HG03521 (cell line): ENCODE data around the gene CKS1B.

Source experiments
- ATAC-seq: cut with Tn5 transposase; IDR thresholded peaks from one replicate; pipeline ENCODE4 v1.9.1; 2021; ENCODE audit warnings: mild to moderate bottlenecking, moderate library complexity; ENCODE audit not compliant: unreplicated experiment

The CKS1B gene

DNA sequence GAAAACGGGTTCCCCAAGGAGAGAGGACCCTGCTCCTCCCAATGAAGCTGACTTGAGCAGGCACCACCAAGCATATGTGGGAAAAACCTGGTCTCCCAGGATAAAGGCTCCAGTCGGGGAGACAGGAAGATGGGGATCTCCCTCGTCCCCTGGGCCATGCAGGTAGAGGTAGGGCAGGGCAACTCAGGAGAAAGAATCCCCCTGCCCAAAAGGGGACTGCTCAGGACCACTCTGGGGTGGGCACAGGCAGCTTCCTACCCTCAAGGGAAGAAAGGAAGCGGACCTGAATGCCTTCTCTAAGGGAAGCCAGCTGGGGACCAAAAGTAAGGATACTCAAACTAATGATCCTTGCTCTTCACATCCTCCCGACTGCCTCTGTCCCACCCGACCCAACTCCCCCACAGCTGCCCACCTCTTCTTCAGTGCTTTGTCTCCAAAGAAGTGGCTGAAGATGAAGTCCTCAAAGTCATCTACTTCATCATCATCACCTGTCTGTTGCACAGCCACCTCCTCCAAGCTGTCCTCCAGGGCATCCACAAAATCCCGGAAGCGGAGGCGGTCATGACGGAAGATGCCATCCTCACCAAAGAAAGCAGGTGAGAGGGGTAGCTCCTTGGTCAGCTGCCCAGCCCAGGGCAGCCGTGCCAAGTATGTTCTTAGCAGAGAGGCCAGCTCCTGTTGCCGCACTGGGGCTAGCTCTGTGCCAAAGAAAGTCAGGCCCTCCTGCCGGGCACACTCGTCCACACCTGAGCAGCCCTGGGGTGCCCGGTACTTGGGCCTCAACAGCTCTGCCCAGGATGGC lies 29.1 kb upstream of the CKS1B start:
- no peak for ATAC-seq

GRCh38 chr1:154945962-154946850 lies 28.3 kb upstream of the CKS1B start:
- ATAC-seq = no peak

- ATAC-seq = no peak
Measured at GRCh38 chr1:154948079-154948478, 26.4 kb upstream of the CKS1B start.

- ATAC-seq = no peak
Measured at GRCh38 chr1:154951901-154952657, 22.4 kb upstream of the CKS1B start.

DNA sequence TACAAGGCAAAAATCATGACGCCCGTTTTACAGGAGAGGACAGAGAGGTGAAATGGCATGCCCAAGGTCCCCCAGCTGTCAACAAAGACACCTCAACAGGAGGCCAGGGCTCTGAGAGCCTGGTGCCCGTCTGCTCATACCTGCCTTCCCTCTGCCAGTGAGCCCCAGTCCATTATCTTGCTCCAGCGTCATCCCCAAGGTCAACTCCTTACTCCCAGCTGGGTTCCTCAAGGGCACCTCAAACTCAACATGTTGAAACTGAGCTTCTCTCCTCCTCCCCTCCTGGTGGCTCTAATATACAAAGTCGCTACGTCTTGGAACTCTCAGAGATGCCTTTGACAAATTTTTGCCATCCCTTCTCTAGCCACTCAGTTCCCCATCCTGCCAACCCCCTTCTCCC lies 21.8 kb upstream of the CKS1B start:
- ATAC-seq = no peak

- no peak for ATAC-seq
Measured at GRCh38 chr1:154953611-154954038, 20.9 kb upstream of the CKS1B start.

- no peak for ATAC-seq
Measured at GRCh38 chr1:154954541-154954940, 19.9 kb upstream of the CKS1B start.

- ATAC-seq = peak; percentile 57
Measured at GRCh38 chr1:154955039-154955717, 19.3 kb upstream of the CKS1B start.

DNA sequence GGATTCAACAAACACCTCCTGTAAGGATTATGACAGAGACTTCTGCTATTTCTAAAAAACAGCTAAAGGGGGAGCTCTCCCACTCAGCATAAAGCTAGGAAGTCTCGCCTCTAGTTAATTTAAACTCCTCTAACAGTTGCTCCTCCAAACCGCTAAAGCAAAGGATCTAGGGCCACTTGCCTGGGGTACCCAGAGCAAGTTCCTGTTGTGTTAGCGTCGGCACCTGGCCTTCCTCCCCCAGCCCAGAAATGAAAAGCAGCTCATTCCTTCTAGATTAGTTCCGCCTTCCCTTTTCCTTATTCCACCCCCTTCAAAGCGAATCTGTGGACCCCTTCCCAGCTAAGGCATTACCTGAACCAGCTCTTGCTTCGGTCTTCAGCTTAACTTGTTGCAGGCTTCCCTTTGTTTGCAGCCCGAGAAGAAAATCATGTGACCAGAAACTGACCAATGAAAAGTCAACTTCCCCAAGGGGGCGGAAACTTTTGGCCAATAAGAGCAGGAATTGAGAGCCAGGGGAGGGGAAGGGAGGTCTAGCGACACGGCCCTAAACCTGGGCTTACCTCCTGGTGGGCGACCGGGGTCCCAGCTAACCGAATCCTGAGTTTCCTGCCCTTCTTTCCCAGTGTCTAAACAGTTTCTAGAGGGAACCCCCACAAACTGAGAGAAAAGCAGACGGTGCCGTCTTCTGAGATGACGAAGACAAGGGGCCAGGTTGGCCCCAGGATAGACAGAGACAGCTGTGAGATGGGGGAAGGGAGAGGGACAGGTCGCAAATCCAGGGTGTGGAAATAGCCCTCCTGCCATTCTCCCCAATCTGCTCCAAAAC lies 18.6 kb upstream of the CKS1B start, which contains the start of gene PBXIP1:
Gene PBXIP1, minus strand, starts transcription at position 382 of the 826 bp plus-strand sequence. CDS start 2,378 bp downstream, outside the sequence.
- peak; percentile 48 for ATAC-seq

DNA sequence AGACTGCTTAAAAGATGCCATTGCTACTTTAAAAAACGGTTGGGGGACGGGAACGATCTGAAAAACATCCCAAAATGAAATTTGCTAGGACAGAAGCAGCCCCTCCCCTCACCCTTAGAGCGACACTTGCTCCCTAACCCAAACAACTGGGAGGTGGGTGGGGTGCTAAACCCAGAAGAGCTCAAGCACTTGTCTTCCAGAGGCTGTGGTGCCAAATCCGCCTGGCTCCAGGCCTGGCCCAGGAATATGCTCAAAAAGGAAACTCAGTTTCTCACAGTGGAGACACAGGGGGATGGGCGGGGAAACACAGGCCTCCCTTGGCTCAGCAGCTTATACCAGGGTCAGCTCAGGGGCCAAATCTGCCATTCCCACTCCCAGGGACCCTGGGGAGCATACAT lies 17.9 kb upstream of the CKS1B start:
- ATAC-seq = no peak

GRCh38 chr1:154957091-154957657 lies 17.3 kb upstream of the CKS1B start:
- no peak for ATAC-seq

DNA sequence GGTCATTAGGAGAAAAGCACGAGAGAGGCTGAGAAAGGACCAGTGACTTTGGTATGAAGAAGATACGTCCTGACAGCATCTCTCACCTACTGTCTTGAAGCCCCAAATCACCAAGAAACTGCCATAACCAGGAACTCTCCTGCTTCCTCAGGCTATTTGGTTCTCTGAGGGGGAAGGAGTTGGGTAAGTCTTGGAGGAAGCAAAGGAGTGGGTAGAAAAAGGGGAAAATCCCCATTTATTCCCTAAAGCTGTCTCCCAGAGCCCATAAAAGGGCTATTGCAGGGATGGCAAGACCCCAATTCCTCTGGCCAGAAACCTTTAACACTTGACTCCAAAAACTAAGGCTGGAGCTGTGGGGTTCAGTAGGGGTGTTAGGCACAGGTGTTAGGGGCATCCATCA lies 16.4 kb upstream of the CKS1B start:
- ATAC-seq = no peak

- ATAC-seq = no peak
Measured at GRCh38 chr1:154958681-154959425, 15.6 kb upstream of the CKS1B start.

- ATAC-seq = no peak
Measured at GRCh38 chr1:154959426-154959780, 15.1 kb upstream of the CKS1B start.

GRCh38 chr1:154960446-154961136 lies 13.9 kb upstream of the CKS1B start:
- no peak for ATAC-seq

- peak; percentile 64 for ATAC-seq
Measured at GRCh38 chr1:154961207-154962155, 13.0 kb upstream of the CKS1B start, which contains the start of gene PYGO2. Gene PYGO2 (minus strand): TSS chr1:154961782. CDS start chr1:154961576, 206 bp downstream.
